ENCODE measurements around the gene SLX4IP. TPM values are rescaled to one million over a fixed set of nuclear protein-coding genes. Genes with fewer than 3 reads are reported as not detected.

Gene SLX4IP
- total and polyA plus RNA-seq, 8 donors: 1.00 to 4.6 (median 2.6) TPM

- Histone ChIP-seq H3K27ac (peak overlapping the region in 3 of 5 donors; percentile 24 to 52 (median 39)), H3K36me3 (no peaks in the 10 kb centered on the region), H3K27me3 (no peaks in the 10 kb centered on the region), H3K4me1 (peaks cover 0 to 29% (median 14%) of the 10 kb centered on the region in 4 donors), H3K4me3 (no peak overlapping the region), H3K9me3 (no peaks in the 10 kb centered on the region)
- WGBS, 5 donors: 32 to 39% (median 36%) methylated on average over 4 of the region's 4 CpGs
- peak in 1 of 2 donors; percentile 45 for DNase-seq
- intact Hi-C loops (cut with DNase I; ENCODE audit: low total_unique reads): no loop called here
- no peak for TF ChIP-seq CTCF (IDR thresholded peaks at IDR 0.05)
- peak in 1 of 3 donors; percentile 19 for TF ChIP-seq POLR2AphosphoS5 (IDR thresholded peaks at IDR 0.05)
Measured at GRCh38 chr20:10540636-10541493, 105.8 kb downstream of the SLX4IP start.

GRCh38 chr20:10541668-10542411, 106.7 kb downstream of the SLX4IP start:
- intact Hi-C loops (cut with DNase I; ENCODE audit: low total_unique reads): no loop called here
- peaks cover 0 to 20% (median 10%) of the 10 kb centered on the region in 4 donors for H3K4me1 ChIP-seq

GRCh38 chr20:10542442-10542841, 107.3 kb downstream of the SLX4IP start:
- no peak for DNase-seq
- intact Hi-C loops (cut with DNase I; ENCODE audit: low total_unique reads): no loop called here
- H3K9me3 ChIP-seq: no peaks in the 10 kb centered on the region
- WGBS, 5 donors: 95 to 99% (median 96%) methylated on average over 3 of the region's 3 CpGs
- no peak overlapping the region for H3K4me3 ChIP-seq
- TF ChIP-seq EP300 (IDR thresholded peaks at IDR 0.05): no peak
- TF ChIP-seq CTCF (IDR thresholded peaks at IDR 0.05): no peak
- TF ChIP-seq POLR2AphosphoS5 (IDR thresholded peaks at IDR 0.05): no peak
- TF ChIP-seq POLR2A (IDR thresholded peaks at IDR 0.05): no peak
- H3K4me1 ChIP-seq: peaks cover 0 to 18% (median 9%) of the 10 kb centered on the region in 4 donors
- H3K36me3 ChIP-seq: no peaks in the 10 kb centered on the region
- no peaks in the 10 kb centered on the region for H3K27me3 ChIP-seq
- no peak overlapping the region for H3K27ac ChIP-seq

More at GRCh38 chr20:10541668-10542411, 106.7 kb downstream of the SLX4IP start:
- WGBS, 5 donors: 36 to 64% (median 47%) methylated on average over 2 of the region's 2 CpGs
- DNase-seq: no peak
- no peaks in the 10 kb centered on the region for H3K27me3 ChIP-seq
- no peaks in the 10 kb centered on the region for H3K9me3 ChIP-seq
- no peak for TF ChIP-seq CTCF (IDR thresholded peaks at IDR 0.05)
- no peak for TF ChIP-seq EP300 (IDR thresholded peaks at IDR 0.05)
- no peak for TF ChIP-seq POLR2A (IDR thresholded peaks at IDR 0.05)
- TF ChIP-seq POLR2AphosphoS5 (IDR thresholded peaks at IDR 0.05): no peak
- H3K27ac ChIP-seq: no peak overlapping the region
- no peaks in the 10 kb centered on the region for H3K36me3 ChIP-seq
- H3K4me3 ChIP-seq: no peak overlapping the region

- TF ChIP-seq CTCF (IDR thresholded peaks at IDR 0.05): no peak
- no peak for TF ChIP-seq EP300 (IDR thresholded peaks at IDR 0.05)
- TF ChIP-seq POLR2A (IDR thresholded peaks at IDR 0.05): no peak
- no peak for TF ChIP-seq POLR2AphosphoS5 (IDR thresholded peaks at IDR 0.05)
- intact Hi-C loops (cut with DNase I; ENCODE audit: low total_unique reads): no loop called here
- Histone ChIP-seq H3K27me3 (no peaks in the 10 kb centered on the region), H3K9me3 (no peaks in the 10 kb centered on the region), H3K4me1 (peaks cover 0 to 18% (median 9%) of the 10 kb centered on the region in 4 donors), H3K27ac (no peak overlapping the region), H3K4me3 (no peak overlapping the region), H3K36me3 (no peaks in the 10 kb centered on the region)
- DNase-seq: no peak
- 79 to 90% (median 84%) methylated on average over 3 of the region's 3 CpGs for WGBS, 5 donors
Measured at GRCh38 chr20:10543480-10543879, 108.4 kb downstream of the SLX4IP start.
